GM18507 (cell line): ENCODE data around the gene PLVAP.

Experiments
- DNase-seq: peaks from one replicate; pipeline ENCODE4 v3.0.0; 2011; ENCODE audit warnings: low read depth; ENCODE audit not compliant: insufficient read length; ENCODE audit errors: extremely low spot score
- FAIRE-seq: peaks from 2 replicates; lab custom pipeline; 2011; peaks lifted over from hg19 to GRCh38; lab: Jason Lieb, UNC

Gene PLVAP

GRCh38 chr19:17402982-17403855 is 26.1 kb upstream of the PLVAP start:
- FAIRE-seq (no peak), DNase-seq (no peak)

- no peak for DNase-seq
- no peak for FAIRE-seq
Measured at GRCh38 chr19:17401628-17402027, 24.5 kb upstream of the PLVAP start.

- DNase-seq (no peak), FAIRE-seq (no peak)
Measured at GRCh38 chr19:17398902-17399527, 21.9 kb upstream of the PLVAP start.

GRCh38 chr19:17394891-17395415 is 17.8 kb upstream of the PLVAP start:
- FAIRE-seq, result peak; percentile 50
- DNase-seq, result no peak

GRCh38 chr19:17393914-17394313 is 16.8 kb upstream of the PLVAP start, which contains the start of gene CCDC194:
TSS of gene CCDC194 (minus strand) at chr19:17394196. CDS start at chr19:17394158, 38 bp downstream.
- DNase-seq, result no peak

GRCh38 chr19:17393002-17393401 is 15.9 kb upstream of the PLVAP start:
- DNase-seq (no peak), FAIRE-seq (no peak)

More at GRCh38 chr19:17393914-17394313, 16.8 kb upstream of the PLVAP start, which contains the start of gene CCDC194:
- FAIRE-seq, result no peak

DNA sequence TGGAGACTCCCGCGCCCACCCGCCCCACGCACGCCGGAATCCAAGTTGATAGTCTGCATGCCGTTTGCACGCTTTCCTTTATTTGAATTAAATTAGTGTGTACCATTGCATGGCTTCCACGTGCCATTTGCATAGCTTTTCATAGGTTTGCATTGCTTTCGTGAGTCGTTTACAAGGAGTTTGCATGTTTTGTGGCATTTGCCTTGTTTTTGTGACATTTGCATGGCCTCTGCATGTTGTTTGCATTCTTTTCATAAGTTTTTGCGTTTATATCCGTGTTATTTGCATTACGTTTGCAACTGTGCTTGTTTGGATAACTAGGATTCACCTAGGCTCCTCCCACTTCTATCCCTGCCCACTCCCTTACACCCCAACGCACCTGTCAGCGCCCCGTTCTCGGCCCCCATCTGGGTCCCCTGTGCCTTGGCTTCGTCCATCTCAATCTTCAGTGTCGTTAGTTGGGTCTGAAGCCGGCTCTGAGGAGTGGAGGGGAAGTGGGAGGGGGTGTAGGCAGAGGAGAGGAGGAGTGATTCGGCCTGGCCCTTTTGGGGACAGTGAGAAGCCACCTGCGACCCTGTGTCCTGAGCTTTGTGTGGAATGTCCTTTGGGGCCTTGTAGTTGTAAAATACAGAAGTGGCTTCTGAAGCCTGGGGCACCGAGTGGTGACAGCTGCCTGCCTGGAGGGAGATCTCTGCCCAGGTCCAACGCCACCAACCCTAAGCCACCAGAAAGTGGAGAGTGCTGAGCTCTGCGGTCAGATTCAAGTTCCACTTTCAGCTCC is 14.4 kb upstream of the PLVAP start:
- peak; percentile 21 for FAIRE-seq
- DNase-seq, result no peak

DNA sequence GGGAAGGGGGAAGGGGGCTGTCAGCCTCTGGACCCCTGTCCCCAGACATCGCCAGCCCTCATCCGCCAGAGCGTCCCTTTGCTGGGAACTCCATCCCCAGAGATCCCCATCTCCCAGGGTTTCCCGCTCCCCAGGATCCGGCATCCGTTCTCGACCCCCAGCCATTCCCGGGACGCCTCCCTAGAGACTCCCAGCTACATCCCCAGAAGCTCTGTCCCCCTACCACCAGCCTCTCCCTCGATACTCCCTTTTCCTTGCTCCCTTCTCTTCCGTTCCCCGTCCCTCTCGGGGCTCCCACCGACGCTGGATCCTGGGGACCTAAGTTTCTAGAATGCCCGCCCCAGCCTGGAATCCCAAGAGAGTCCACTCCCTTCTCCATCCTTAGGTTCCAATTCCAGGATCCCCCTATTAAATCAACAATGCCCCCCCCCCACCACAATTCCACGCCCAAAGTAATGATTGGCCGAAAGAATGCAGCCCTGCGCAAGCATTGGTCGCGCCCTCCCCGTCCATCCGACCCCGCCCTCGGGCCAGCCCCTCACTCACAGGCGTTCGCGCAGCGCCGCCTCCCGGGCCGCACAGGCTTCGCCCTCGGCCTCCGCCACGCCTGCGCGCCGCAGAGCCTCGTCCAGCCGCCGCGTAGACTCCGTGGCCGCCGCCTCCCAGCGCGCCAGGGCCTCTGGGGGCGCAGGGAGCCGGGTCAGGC is 13.7 kb upstream of the PLVAP start:
- peak; percentile 83 for FAIRE-seq

DNA sequence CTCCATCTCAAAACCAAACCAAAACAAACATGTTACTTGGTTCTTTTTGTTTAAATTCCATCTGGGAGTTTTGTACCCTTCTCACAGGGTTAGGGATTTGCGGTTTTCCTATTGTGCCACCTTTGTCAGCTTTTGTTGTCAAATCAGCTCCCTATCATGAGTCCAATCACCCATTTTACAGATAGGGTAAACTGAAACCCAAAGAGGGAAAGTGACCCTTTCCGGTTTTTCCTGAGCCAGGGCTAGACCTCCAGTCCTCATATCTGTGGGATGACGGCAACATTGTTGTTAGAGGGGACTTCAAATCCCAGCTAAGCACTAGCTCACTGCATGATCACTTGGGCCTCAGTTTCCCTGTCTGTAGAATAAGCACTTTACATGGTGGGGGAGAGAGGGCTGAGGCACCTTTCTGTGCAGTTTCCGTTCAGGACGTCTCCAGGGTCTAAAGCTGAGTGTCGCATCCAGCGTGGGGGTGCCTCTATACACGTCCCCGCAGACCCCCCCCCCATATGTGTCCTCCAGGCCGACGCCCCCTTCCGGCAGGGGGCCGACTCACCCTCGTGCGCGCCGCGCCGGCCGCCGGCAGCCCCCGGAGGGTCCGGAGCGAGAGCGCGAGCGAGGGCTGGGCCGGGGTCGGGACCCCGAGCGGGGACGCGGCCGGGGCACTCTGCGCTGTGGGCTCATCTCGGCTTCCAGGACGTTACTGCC is 13.0 kb upstream of the PLVAP start:
- no peak for DNase-seq
- FAIRE-seq, result no peak

More for the DNA sequence above, 13.7 kb upstream of the PLVAP start:
- peak; percentile 89 for DNase-seq

GRCh38 chr19:17389288-17389687 is 12.1 kb upstream of the PLVAP start:
- DNase-seq, result no peak
- no peak for FAIRE-seq

GRCh38 chr19:17385878-17386611 is 8.9 kb upstream of the PLVAP start:
- FAIRE-seq (no peak), DNase-seq (no peak)

GRCh38 chr19:17380426-17381138 is 3.4 kb upstream of the PLVAP start:
- DNase-seq (no peak), FAIRE-seq (no peak)

DNA sequence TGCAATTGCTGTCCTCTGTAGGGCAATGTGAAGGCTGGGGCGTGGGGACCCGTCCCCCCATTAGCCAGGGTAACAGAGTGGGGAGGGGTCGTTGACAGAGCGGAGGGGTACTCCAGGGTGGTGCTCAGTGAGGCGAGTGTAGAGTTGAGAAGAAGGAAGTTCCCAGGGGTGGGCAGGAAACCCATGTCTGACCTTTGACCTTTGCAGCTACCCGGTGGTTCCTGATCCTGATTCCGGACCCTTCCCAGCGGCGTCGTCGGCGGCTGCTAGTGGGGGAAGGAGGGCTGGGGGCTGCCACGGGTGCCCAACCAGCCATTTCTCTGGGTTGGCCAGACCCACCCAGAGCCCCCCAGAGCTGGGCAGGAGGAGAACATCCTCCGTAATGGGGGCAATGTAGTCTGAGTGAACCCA is 2.1 kb upstream of the PLVAP start:
- DNase-seq (no peak), FAIRE-seq (no peak)

DNA sequence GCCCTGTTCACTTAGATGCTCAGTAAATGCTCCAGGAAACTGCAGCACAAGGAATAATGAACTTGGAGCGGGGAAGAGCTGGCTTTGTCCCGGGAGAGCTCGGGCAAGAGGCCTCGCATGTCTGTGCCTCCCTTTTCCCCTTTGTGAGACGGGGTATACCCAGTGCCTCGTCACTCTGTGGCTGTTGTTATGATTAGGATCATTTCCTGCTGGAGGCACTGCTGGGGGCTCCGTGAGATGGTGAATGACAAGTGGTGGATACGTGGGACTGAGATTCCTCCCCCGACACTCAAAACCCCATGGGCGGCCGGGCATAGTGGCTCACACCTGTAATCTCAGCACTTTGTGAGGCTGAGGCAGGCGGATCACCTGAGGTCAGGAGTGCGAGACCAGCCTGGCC is 1.1 kb upstream of the PLVAP start:
- DNase-seq (no peak), FAIRE-seq (no peak)

GRCh38 chr19:17370026-17370587 is 7.0 kb downstream of the PLVAP start:
- DNase-seq (no peak), FAIRE-seq (peak; percentile 90)

- FAIRE-seq (no peak), DNase-seq (no peak)
Measured at GRCh38 chr19:17365361-17365760, 11.8 kb downstream of the PLVAP start.
